Activated CD8-positive, alpha-beta memory T cell treated with anti-CD3 and anti-CD28 coated beads, Interleukin-2, amount 50 U/mL, for 48 hours (primary cell): ENCODE results near the gene CDKL4.
"Not testable (repeated sequence)": the region's sequence is repeated elsewhere in the genome, so short reads cannot be mapped to it uniquely, and the experiment has no call there.

Experiments
- DNase-seq: peaks from one replicate; pipeline ENCODE4 v3.0.0-alpha.2; 2020

Gene CDKL4

GRCh38 chr2:39228413-39229209, 15.2 kb downstream of the CDKL4 start:
- no peak for DNase-seq

- peak; percentile 90 for DNase-seq
These were observed 15.9 kb downstream of the CDKL4 start for GRCh38 chr2:39227628-39228412.

GRCh38 chr2:39225567-39225966, 18.2 kb downstream of the CDKL4 start:
- no peak for DNase-seq

GRCh38 chr2:39223909-39224308, 19.9 kb downstream of the CDKL4 start:
- DNase-seq, result no peak

GRCh38 chr2:39221459-39221858, 22.3 kb downstream of the CDKL4 start:
- DNase-seq, result no peak

- no peak for DNase-seq
These were observed 23.6 kb downstream of the CDKL4 start for GRCh38 chr2:39220136-39220535.

GRCh38 chr2:39218391-39218790, 25.4 kb downstream of the CDKL4 start:
- DNase-seq, result no peak

- DNase-seq, result no peak
These were observed 26.6 kb downstream of the CDKL4 start for GRCh38 chr2:39217192-39217550.

- peak; percentile 72 for DNase-seq
These were observed 27.2 kb downstream of the CDKL4 start for GRCh38 chr2:39216346-39217191.

- no peak for DNase-seq
These were observed 28.2 kb downstream of the CDKL4 start for GRCh38 chr2:39215545-39215944.

GRCh38 chr2:39213015-39213414, 30.8 kb downstream of the CDKL4 start:
- DNase-seq, result no peak

GRCh38 chr2:39210846-39211245, 32.9 kb downstream of the CDKL4 start:
- DNase-seq, result no peak

GRCh38 chr2:39203382-39203781, 40.4 kb downstream of the CDKL4 start:
- no peak for DNase-seq

- no peak for DNase-seq
These were observed 41.0 kb downstream of the CDKL4 start for GRCh38 chr2:39202639-39203369.

- DNase-seq, result not testable (repeated sequence)
These were observed 46.8 kb downstream of the CDKL4 start for GRCh38 chr2:39197003-39197402.

GRCh38 chr2:39194686-39195085, 49.1 kb downstream of the CDKL4 start:
- DNase-seq, result no peak

- no peak for DNase-seq
These were observed 54.7 kb downstream of the CDKL4 start for GRCh38 chr2:39188960-39189494.

- DNase-seq, result no peak
These were observed 60.1 kb downstream of the CDKL4 start for GRCh38 chr2:39183673-39184072.

GRCh38 chr2:39181297-39181696, 62.5 kb downstream of the CDKL4 start:
- no peak for DNase-seq

GRCh38 chr2:39179974-39180960, 63.5 kb downstream of the CDKL4 start:
- DNase-seq, result no peak

- DNase-seq, result no peak
These were observed 65.0 kb downstream of the CDKL4 start for GRCh38 chr2:39178756-39179155.
